NCI-H187 (cell line): ENCODE results near the gene ITGB1.

ENCODE experiments used
- DNase-seq, 2 experiments: peaks; one replicate each; lab custom pipeline; 2025; lab: John Stamatoyannopoulos, UW

The ITGB1 gene

GRCh38 chr10:32888161-32888927, 69.7 kb downstream of the ITGB1 start:
- DNase-seq = no peak

GRCh38 chr10:32887481-32887880, 70.5 kb downstream of the ITGB1 start:
- DNase-seq = no peak

GRCh38 chr10:32882076-32882475, 76.0 kb downstream of the ITGB1 start:
- DNase-seq = no peak

GRCh38 chr10:32878646-32879045, 79.4 kb downstream of the ITGB1 start:
- DNase-seq = no peak

- DNase-seq = no peak
Measured at GRCh38 chr10:32877915-32878314, 80.1 kb downstream of the ITGB1 start.

GRCh38 chr10:32865170-32865569, 92.9 kb downstream of the ITGB1 start:
- DNase-seq = no peak

GRCh38 chr10:32854435-32854834, 103.6 kb downstream of the ITGB1 start:
- no peak for DNase-seq

GRCh38 chr10:32851301-32851700, 106.7 kb downstream of the ITGB1 start:
- DNase-seq = no peak
